Activated naive CD8-positive, alpha-beta T cell (primary cell): Measurements from ENCODE around the gene ARRB2.
A peak's percentile ranks its signal among the peaks of the same experiment; 100 is the strongest.
"Not testable (repeated sequence)": the region's sequence is repeated elsewhere in the genome, so short reads cannot be mapped to it uniquely, and the experiment has no call there.

Experiments used
- H3K27ac Mint-ChIP-seq: one replicate; pipeline ENCODE4 v1.8.0; 2021; ENCODE audit warnings: mixed read lengths
- H3K27me3 Mint-ChIP-seq: one replicate; pipeline ENCODE4 v1.8.0; 2021; ENCODE audit warnings: mixed read lengths
- H3K36me3 Mint-ChIP-seq: one replicate; pipeline ENCODE4 v1.8.0; 2021; ENCODE audit warnings: mixed read lengths
- H3K4me1 Mint-ChIP-seq: one replicate; pipeline ENCODE4 v1.8.0; 2021; ENCODE audit warnings: low read depth, mixed read lengths
- H3K4me3 Mint-ChIP-seq: one replicate; pipeline ENCODE4 v1.8.0; 2021; ENCODE audit warnings: mild to moderate bottlenecking, mixed read lengths
- H3K9me3 Mint-ChIP-seq: one replicate; pipeline ENCODE4 v1.8.0; 2021; ENCODE audit warnings: low read depth, mixed read lengths

ARRB2 gene

GRCh38 chr17:4712526-4712925 is 2.1 kb downstream of the ARRB2 start:
- Mint-ChIP-seq H3K4me3 (peak overlapping the region; percentile 88), H3K9me3 (no peaks in the 10 kb centered on the region), H3K36me3 (peaks cover 3% of the 10 kb centered on the region), H3K4me1 (peaks cover 52% of the 10 kb centered on the region), H3K27ac (peak overlapping the region; percentile 66), H3K27me3 (no peaks in the 10 kb centered on the region)

- H3K9me3 Mint-ChIP-seq, H3K27me3 Mint-ChIP-seq, H3K36me3 Mint-ChIP-seq: not testable (repeated sequence)
- Mint-ChIP-seq H3K27ac (peak overlapping the region; percentile 93), H3K4me3 (peak overlapping the region; percentile 81), H3K4me1 (peaks cover 48% of the 10 kb centered on the region)
Observed at GRCh38 chr17:4714340-4715062, 4.1 kb downstream of the ARRB2 start.

- Mint-ChIP-seq H3K27me3 (no peaks in the 10 kb centered on the region), H3K4me1 (peaks cover 44% of the 10 kb centered on the region), H3K27ac (peak overlapping the region; percentile 93), H3K9me3 (no peaks in the 10 kb centered on the region), H3K36me3 (peaks cover 3% of the 10 kb centered on the region), H3K4me3 (peak overlapping the region; percentile 81)
Observed at GRCh38 chr17:4715063-4715744, 4.8 kb downstream of the ARRB2 start.

- H3K27ac Mint-ChIP-seq: peak overlapping the region; percentile 93
- H3K4me3 Mint-ChIP-seq: peak overlapping the region; percentile 81
- H3K4me1 Mint-ChIP-seq: peaks cover 44% of the 10 kb centered on the region
- peaks cover 3% of the 10 kb centered on the region for H3K36me3 Mint-ChIP-seq
- no peaks in the 10 kb centered on the region for H3K27me3 Mint-ChIP-seq
- H3K9me3 Mint-ChIP-seq: no peaks in the 10 kb centered on the region
Observed at GRCh38 chr17:4716081-4716480, 5.6 kb downstream of the ARRB2 start.

GRCh38 chr17:4717791-4718190 is 7.4 kb downstream of the ARRB2 start:
- no peaks in the 10 kb centered on the region for H3K36me3 Mint-ChIP-seq
- H3K27me3 Mint-ChIP-seq: no peaks in the 10 kb centered on the region
- H3K27ac Mint-ChIP-seq: no peak overlapping the region
- H3K9me3 Mint-ChIP-seq: no peaks in the 10 kb centered on the region
- no peak overlapping the region for H3K4me3 Mint-ChIP-seq
- H3K4me1 Mint-ChIP-seq: peaks cover 29% of the 10 kb centered on the region

GRCh38 chr17:4718276-4718675 is 7.8 kb downstream of the ARRB2 start:
- H3K27ac Mint-ChIP-seq: no peak overlapping the region
- H3K4me1 Mint-ChIP-seq: peaks cover 28% of the 10 kb centered on the region
- no peaks in the 10 kb centered on the region for H3K9me3 Mint-ChIP-seq
- H3K4me3 Mint-ChIP-seq: no peak overlapping the region
- no peaks in the 10 kb centered on the region for H3K36me3 Mint-ChIP-seq
- no peaks in the 10 kb centered on the region for H3K27me3 Mint-ChIP-seq

GRCh38 chr17:4719146-4719545 is 8.7 kb downstream of the ARRB2 start:
- Mint-ChIP-seq H3K4me3 (no peak overlapping the region), H3K27me3 (no peaks in the 10 kb centered on the region), H3K27ac (peak overlapping the region; percentile 50), H3K36me3 (no peaks in the 10 kb centered on the region), H3K9me3 (no peaks in the 10 kb centered on the region), H3K4me1 (peaks cover 24% of the 10 kb centered on the region)

GRCh38 chr17:4719684-4720221 is 9.3 kb downstream of the ARRB2 start:
- peak overlapping the region; percentile 50 for H3K27ac Mint-ChIP-seq
- no peaks in the 10 kb centered on the region for H3K36me3 Mint-ChIP-seq
- no peaks in the 10 kb centered on the region for H3K9me3 Mint-ChIP-seq
- peaks cover 22% of the 10 kb centered on the region for H3K4me1 Mint-ChIP-seq
- H3K27me3 Mint-ChIP-seq: no peaks in the 10 kb centered on the region
- H3K4me3 Mint-ChIP-seq: no peak overlapping the region

GRCh38 chr17:4720787-4721186 is 10.4 kb downstream of the ARRB2 start:
- no peak overlapping the region for H3K4me3 Mint-ChIP-seq
- no peaks in the 10 kb centered on the region for H3K36me3 Mint-ChIP-seq
- no peak overlapping the region for H3K27ac Mint-ChIP-seq
- H3K9me3 Mint-ChIP-seq: no peaks in the 10 kb centered on the region
- no peaks in the 10 kb centered on the region for H3K27me3 Mint-ChIP-seq
- peaks cover 12% of the 10 kb centered on the region for H3K4me1 Mint-ChIP-seq

- Mint-ChIP-seq H3K9me3 (no peaks in the 10 kb centered on the region), H3K4me1 (peaks cover 9% of the 10 kb centered on the region), H3K27ac (no peak overlapping the region), H3K4me3 (no peak overlapping the region), H3K27me3 (no peaks in the 10 kb centered on the region), H3K36me3 (no peaks in the 10 kb centered on the region)
Observed at GRCh38 chr17:4721203-4722135, 11.0 kb downstream of the ARRB2 start.

- Mint-ChIP-seq H3K4me1 (peaks cover 4% of the 10 kb centered on the region), H3K9me3 (no peaks in the 10 kb centered on the region), H3K27ac (no peak overlapping the region), H3K27me3 (no peaks in the 10 kb centered on the region), H3K36me3 (no peaks in the 10 kb centered on the region), H3K4me3 (no peak overlapping the region)
Observed at GRCh38 chr17:4722678-4723240, 12.3 kb downstream of the ARRB2 start.

GRCh38 chr17:4724650-4725049 is 14.2 kb downstream of the ARRB2 start:
- H3K4me3 Mint-ChIP-seq: no peak overlapping the region
- peaks cover 4% of the 10 kb centered on the region for H3K4me1 Mint-ChIP-seq
- H3K9me3 Mint-ChIP-seq: no peaks in the 10 kb centered on the region
- H3K36me3 Mint-ChIP-seq: no peaks in the 10 kb centered on the region
- no peaks in the 10 kb centered on the region for H3K27me3 Mint-ChIP-seq
- H3K27ac Mint-ChIP-seq: no peak overlapping the region

- Mint-ChIP-seq H3K4me1 (peaks cover 8% of the 10 kb centered on the region), H3K27me3 (no peaks in the 10 kb centered on the region), H3K36me3 (no peaks in the 10 kb centered on the region), H3K4me3 (no peak overlapping the region), H3K9me3 (no peaks in the 10 kb centered on the region), H3K27ac (no peak overlapping the region)
Observed at GRCh38 chr17:4725646-4726310, 15.3 kb downstream of the ARRB2 start.

- no peaks in the 10 kb centered on the region for H3K9me3 Mint-ChIP-seq
- H3K4me1 Mint-ChIP-seq: peaks cover 19% of the 10 kb centered on the region
- H3K27me3 Mint-ChIP-seq: no peaks in the 10 kb centered on the region
- H3K4me3 Mint-ChIP-seq: no peak overlapping the region
- peak overlapping the region; percentile 22 for H3K27ac Mint-ChIP-seq
- H3K36me3 Mint-ChIP-seq: no peaks in the 10 kb centered on the region
Observed at GRCh38 chr17:4728124-4728523, 17.7 kb downstream of the ARRB2 start.
